Stromal cell of bone marrow (primary cell): ENCODE data around the gene MCC.

Source experiments
- DNase-seq: peaks from one replicate; pipeline ENCODE4 v3.0.0-alpha.2; 2012; ENCODE audit warnings: low read depth

Gene MCC

GRCh38 chr5:113172231-113172826, 315.9 kb downstream of the MCC start:
- no peak for DNase-seq

GRCh38 chr5:113171520-113171919, 316.7 kb downstream of the MCC start:
- DNase-seq = no peak

GRCh38 chr5:113170707-113171106, 317.5 kb downstream of the MCC start:
- no peak for DNase-seq

GRCh38 chr5:113169720-113170119, 318.5 kb downstream of the MCC start:
- no peak for DNase-seq

GRCh38 chr5:113167985-113168384, 320.3 kb downstream of the MCC start:
- no peak for DNase-seq

- DNase-seq = peak; percentile 58
Observed at GRCh38 chr5:113166852-113167366, 321.3 kb downstream of the MCC start.

- no peak for DNase-seq
Observed at GRCh38 chr5:113166261-113166660, 322.0 kb downstream of the MCC start.

- DNase-seq = no peak
Observed at GRCh38 chr5:113164021-113164420, 324.2 kb downstream of the MCC start.

GRCh38 chr5:113163328-113163727, 324.9 kb downstream of the MCC start:
- no peak for DNase-seq

- DNase-seq = no peak
Observed at GRCh38 chr5:113162770-113163169, 325.5 kb downstream of the MCC start.

GRCh38 chr5:113162208-113162607, 326.0 kb downstream of the MCC start:
- DNase-seq = no peak

- no peak for DNase-seq
Observed at GRCh38 chr5:113161806-113162205, 326.4 kb downstream of the MCC start.

- DNase-seq = no peak
Observed at GRCh38 chr5:113157886-113158285, 330.4 kb downstream of the MCC start.

- DNase-seq = no peak
Observed at GRCh38 chr5:113156271-113156877, 331.9 kb downstream of the MCC start.

GRCh38 chr5:113153512-113154097, 334.6 kb downstream of the MCC start:
- DNase-seq = no peak

- DNase-seq = no peak
Observed at GRCh38 chr5:113152380-113152740, 335.9 kb downstream of the MCC start.

- DNase-seq = no peak
Observed at GRCh38 chr5:113151641-113152379, 336.4 kb downstream of the MCC start.

GRCh38 chr5:113150821-113151220, 337.4 kb downstream of the MCC start:
- no peak for DNase-seq

GRCh38 chr5:113150221-113150620, 338.0 kb downstream of the MCC start:
- DNase-seq = no peak

- no peak for DNase-seq
Observed at GRCh38 chr5:113147537-113147936, 340.7 kb downstream of the MCC start.

- DNase-seq = peak; percentile 90
Observed at GRCh38 chr5:113147101-113147508, 341.1 kb downstream of the MCC start.

- no peak for DNase-seq
Observed at GRCh38 chr5:113145757-113146387, 342.4 kb downstream of the MCC start.
